ENCODE data around the gene MYO10. TPM values are rescaled to one million over a fixed set of nuclear protein-coding genes. Genes with fewer than 3 reads are reported as not detected.
"Not testable (repeated sequence)": the region's sequence is repeated elsewhere in the genome, so short reads cannot be mapped to it uniquely, and the experiment has no call there.

Gene MYO10
- total RNA-seq, 2 donors from 2014 or later: 57.6 to 71.7 TPM

- DNase-seq (no peak), ATAC-seq (no peak)
- intact Hi-C loops (cut with DNase I, micrococcal nuclease): no loop called here
These were observed 279.4 kb downstream of the MYO10 start for GRCh38 chr5:16656561-16657191.

GRCh38 chr5:16654647-16655334 is 281.3 kb downstream of the MYO10 start:
- DNase-seq: no peak
- intact Hi-C loops (cut with DNase I, micrococcal nuclease): no loop called here
- ATAC-seq: no peak

- ATAC-seq; DNase-seq; intact Hi-C loops (cut with DNase I, micrococcal nuclease): not testable (repeated sequence)
These were observed 287.3 kb downstream of the MYO10 start for GRCh38 chr5:16648739-16649138.

GRCh38 chr5:16644301-16644889 is 291.7 kb downstream of the MYO10 start:
- ATAC-seq (no peak), DNase-seq (no peak)
- intact Hi-C loops (cut with DNase I, micrococcal nuclease): no loop called here

GRCh38 chr5:16642867-16643266 is 293.2 kb downstream of the MYO10 start:
- intact Hi-C loops (cut with DNase I, micrococcal nuclease): no loop called here
- ATAC-seq: no peak
- no peak for DNase-seq

GRCh38 chr5:16639206-16639605 is 296.9 kb downstream of the MYO10 start:
- intact Hi-C loops (cut with DNase I, micrococcal nuclease): no loop called here
- ATAC-seq: no peak
- DNase-seq: no peak

- no peak for DNase-seq
- intact Hi-C loops (cut with DNase I, micrococcal nuclease): no loop called here
- ATAC-seq: no peak
These were observed 307.7 kb downstream of the MYO10 start for GRCh38 chr5:16628376-16628775.

- ATAC-seq: no peak
- intact Hi-C loops (cut with DNase I, micrococcal nuclease): no loop called here
- DNase-seq: no peak
These were observed 309.3 kb downstream of the MYO10 start for GRCh38 chr5:16626696-16627264.

- DNase-seq (no peak), ATAC-seq (no peak)
- intact Hi-C loops (cut with DNase I, micrococcal nuclease): no loop called here
These were observed 311.0 kb downstream of the MYO10 start for GRCh38 chr5:16625096-16625495.

- no peak for ATAC-seq
- intact Hi-C loops (cut with DNase I, micrococcal nuclease): no loop called here
These were observed 317.0 kb downstream of the MYO10 start for GRCh38 chr5:16619136-16619535.

GRCh38 chr5:16618138-16618897 is 317.8 kb downstream of the MYO10 start:
- ATAC-seq: peak; percentile 41
- intact Hi-C loops (cut with DNase I, micrococcal nuclease): no loop called here
- DNase-seq: no peak

More at GRCh38 chr5:16619136-16619535, 317.0 kb downstream of the MYO10 start:
- DNase-seq: no peak

- intact Hi-C loops (cut with DNase I, micrococcal nuclease): no loop called here
- ATAC-seq (no peak), DNase-seq (peak; percentile 20 to 31)
These were observed 318.7 kb downstream of the MYO10 start for GRCh38 chr5:16617274-16617968.

GRCh38 chr5:16616536-16617273 is 319.4 kb downstream of the MYO10 start, which contains the start of gene RETREG1:
Gene RETREG1, minus strand, starts transcription at chr5:16616997. Its CDS starts 26 bp downstream, at chr5:16616971.
- intact Hi-C loops (cut with DNase I, micrococcal nuclease): no loop called here
- DNase-seq (peak; percentile 63 to 81), ATAC-seq (peak; percentile 88)

- ATAC-seq (peak; percentile 42), DNase-seq (peak in 1 of 2 donors; percentile 10)
- intact Hi-C loops (cut with DNase I, micrococcal nuclease): no loop called here
These were observed 320.1 kb downstream of the MYO10 start for GRCh38 chr5:16615741-16616535.

GRCh38 chr5:16612007-16612406 is 324.1 kb downstream of the MYO10 start:
- intact Hi-C loops (cut with DNase I, micrococcal nuclease): no loop called here
- ATAC-seq (no peak), DNase-seq (no peak)

Data from left colon (tissue), 2 donors.